GM23338 (cell line): ENCODE measurements around the gene ATP8B4. TPM values are rescaled to one million over a fixed set of nuclear protein-coding genes. Genes with fewer than 3 reads are reported as not detected.

Experiments
- ATAC-seq: fragments of 200-7000 bp; cut with Tn5 transposase; 3 replicates; pipeline ENCODE4 v1.9.1; 2020
- DNase-seq: peaks from one replicate; pipeline ENCODE4 v3.0.0-alpha.2; 2015; ENCODE audit warnings: low spot score
- H2AFZ ChIP-seq: fragments of 200-600 bp; sonication (generic); 2 replicates; pipeline ENCODE4 v1.8.0; 2016; ENCODE audit warnings: antibody characterized with exemption, mild to moderate bottlenecking, moderate library complexity
- H3F3A ChIP-seq: fragments of 200-600 bp; sonication (generic); replicated peaks from 2 replicates; pipeline ENCODE4 v1.8.0; 2017; ENCODE audit warnings: antibody characterized with exemption, mixed run types, low read depth
- H3K27ac ChIP-seq: fragments of 200-600 bp; sonication (generic); 2 replicates; pipeline ENCODE4 v1.6.1; 2016; ENCODE audit warnings: low read depth
- H3K27me3 ChIP-seq: fragments of 200-600 bp; sonication (generic); 2 replicates; pipeline ENCODE4 v1.8.0; 2016; ENCODE audit warnings: mild to moderate bottlenecking, mixed run types, moderate library complexity; ENCODE audit not compliant: insufficient read depth
- H3K36me3 ChIP-seq: fragments of 200-600 bp; sonication (generic); 2 replicates; pipeline ENCODE4 v1.8.0; 2016; ENCODE audit warnings: mild to moderate bottlenecking; ENCODE audit not compliant: insufficient read depth
- H3K4me1 ChIP-seq: fragments of 200-600 bp; sonication (generic); 2 replicates; pipeline ENCODE4 v1.8.0; 2016; ENCODE audit warnings: mild to moderate bottlenecking, moderate library complexity; ENCODE audit not compliant: insufficient read depth
- H3K4me2 ChIP-seq: fragments of 200-600 bp; sonication (generic); 2 replicates; pipeline ENCODE4 v1.7.1; 2017; ENCODE audit warnings: mixed run types
- H3K4me3 ChIP-seq: fragments of 200-600 bp; sonication (generic); 2 replicates; pipeline ENCODE4 v1.6.1; 2016; ENCODE audit warnings: mixed run types
- H3K79me2 ChIP-seq: fragments of 200-600 bp; sonication (generic); replicated peaks from 2 replicates; pipeline ENCODE4 v1.8.0; 2017; ENCODE audit warnings: mild to moderate bottlenecking; ENCODE audit not compliant: insufficient read depth
- H3K9me2 ChIP-seq: fragments of 200-600 bp; sonication (generic); 2 replicates; pipeline ENCODE4 v1.8.0; 2017; ENCODE audit not compliant: insufficient read depth
- H4K20me1 ChIP-seq: fragments of 200-600 bp; sonication (generic); replicated peaks from 2 replicates; pipeline ENCODE4 v1.8.0; 2017; ENCODE audit warnings: mild to moderate bottlenecking; ENCODE audit not compliant: insufficient read depth
- H3K27ac Mint-ChIP-seq: 2 replicates; pipeline ENCODE4 v1.8.0; 2020; ENCODE audit warnings: inconsistent platforms, mild to moderate bottlenecking, moderate library complexity, mixed read lengths
- H3K27me3 Mint-ChIP-seq: 3 replicates; pipeline ENCODE4 v1.8.0; 2022; ENCODE audit warnings: low read depth, mild to moderate bottlenecking, moderate library complexity, mixed read lengths, inconsistent platforms; ENCODE audit not compliant: insufficient read depth, poor library complexity
- H3K36me3 Mint-ChIP-seq: 3 replicates; pipeline ENCODE4 v1.8.0; 2021; ENCODE audit warnings: low read depth, mild to moderate bottlenecking, inconsistent platforms, moderate library complexity, mixed read lengths
- H3K4me1 Mint-ChIP-seq: 3 replicates; pipeline ENCODE4 v1.8.0; 2020; ENCODE audit warnings: mild to moderate bottlenecking, inconsistent platforms, mixed read lengths
- H3K4me3 Mint-ChIP-seq: 3 replicates; pipeline ENCODE4 v1.8.0; 2021; ENCODE audit warnings: moderate library complexity, mild to moderate bottlenecking, inconsistent platforms, mixed read lengths
- H3K9me3 Mint-ChIP-seq: 3 replicates; pipeline ENCODE4 v1.8.0; 2020; ENCODE audit warnings: moderate library complexity, mild to moderate bottlenecking, inconsistent platforms, mixed read lengths
- CREB1 ChIP-seq: fragments of 250-450 bp; sonication (Bioruptor Pico); IDR thresholded peaks from 2 replicates; pipeline ENCODE4 v1.5.0; 2020; ENCODE audit warnings: low read depth, mild to moderate bottlenecking, moderate library complexity
- EZH2 ChIP-seq: fragments of 200-600 bp; sonication (generic); IDR thresholded peaks from one replicate; pipeline ENCODE4 v1.8.0; 2017; ENCODE audit warnings: antibody characterized with exemption, mild to moderate bottlenecking, low read depth; ENCODE audit not compliant: unreplicated experiment
- EZH2phosphoT487 ChIP-seq: fragments of 200-600 bp; sonication (generic); IDR thresholded peaks from one replicate; pipeline ENCODE4 v1.8.1; 2018; ENCODE audit warnings: antibody characterized with exemption; ENCODE audit not compliant: unreplicated experiment
- JUNB ChIP-seq: IDR thresholded peaks from one replicate; pipeline ENCODE4 v1.6.1; 2016; ENCODE audit warnings: antibody characterized with exemption; ENCODE audit not compliant: unreplicated experiment
- NANOG ChIP-seq: IDR thresholded peaks from 2 replicates; pipeline ENCODE4 v1.6.1; 2016; ENCODE audit warnings: antibody characterized with exemption, borderline replicate concordance
- REST ChIP-seq: IDR thresholded peaks from one replicate; pipeline ENCODE4 v1.6.1; 2018; ENCODE audit warnings: antibody characterized with exemption; ENCODE audit not compliant: unreplicated experiment
- STAT1 ChIP-seq: IDR thresholded peaks from one replicate; pipeline ENCODE4 v1.6.1; 2016; ENCODE audit warnings: antibody characterized with exemption; ENCODE audit not compliant: unreplicated experiment
- ZNF114 ChIP-seq: fragments of 250-450 bp; sonication (Bioruptor Pico); IDR thresholded peaks from 2 replicates; pipeline ENCODE4 v1.5.0; 2020; ENCODE audit warnings: mild to moderate bottlenecking, moderate library complexity
- ZNF331 ChIP-seq: fragments of 250-450 bp; sonication (Bioruptor Pico); IDR thresholded peaks from 2 replicates; pipeline ENCODE4 v1.5.0; 2020; ENCODE audit warnings: low read depth, mild to moderate bottlenecking, moderate library complexity
- polyA plus RNA-seq: library from polyadenylated mRNA; unstranded; fragments of >200 nt; fragmentation: Nextera tagmentation; extraction: Ambion mirVana; gene quantifications from 2 replicates; pipeline ENCODE4 v1.2.1, GENCODE V29; 2016
- total RNA-seq: library from RNA; depleted of rRNA; stranded (reverse); fragments of >200 nt; shearing (Covaris generic); gene quantifications from 2 replicates; pipeline ENCODE4 v1.2.3, GENCODE V29; 2014
- TF ChIP-seq, protein P1 (sequence below): fragments of 250-450 bp; sonication (Bioruptor Pico); IDR thresholded peaks from 2 replicates; pipeline ENCODE4 v1.5.0; 2020; ENCODE audit warnings: mild to moderate bottlenecking, moderate library complexity
- TF ChIP-seq, protein P2 (sequence below): IDR thresholded peaks from 2 replicates; pipeline ENCODE4 v1.6.1; 2016; ENCODE audit warnings: antibody characterized with exemption

Gene ATP8B4
- total and polyA plus RNA-seq, 2 experiments from 2014 or later = 0.24 TPM; not detected in 1

DNA sequence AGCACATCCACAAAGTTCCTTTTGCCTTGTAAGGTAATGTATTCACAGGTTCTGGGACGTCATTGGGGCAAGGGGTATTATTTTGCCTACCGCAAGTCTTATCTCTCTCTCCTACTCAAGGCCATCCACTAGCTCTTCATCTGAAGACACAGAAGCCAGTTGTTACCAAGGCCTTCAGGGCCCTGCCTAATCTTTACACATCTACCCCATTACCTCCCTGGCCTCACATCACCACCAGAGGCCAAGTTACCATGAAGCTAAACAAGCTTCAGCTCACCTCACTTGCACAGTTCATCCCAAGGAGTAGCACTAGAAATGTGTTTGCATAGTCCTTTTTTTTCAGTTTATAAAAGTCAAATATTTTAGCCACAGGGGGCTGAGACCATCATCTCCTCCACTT lies 34.1 kb downstream of the ATP8B4 start:
- no peak for TF ChIP-seq ZNF331 (CRISPR knock-in tag)
- no peak for TF ChIP-seq ZNF114 (CRISPR knock-in tag)
- TF ChIP-seq CREB1 (CRISPR knock-in tag) = no peak
- TF ChIP-seq EZH2 = no peak
- TF ChIP-seq REST = no peak
- no peak for TF ChIP-seq STAT1
- no peak for TF ChIP-seq EZH2phosphoT487
- TF ChIP-seq, protein P1, sequence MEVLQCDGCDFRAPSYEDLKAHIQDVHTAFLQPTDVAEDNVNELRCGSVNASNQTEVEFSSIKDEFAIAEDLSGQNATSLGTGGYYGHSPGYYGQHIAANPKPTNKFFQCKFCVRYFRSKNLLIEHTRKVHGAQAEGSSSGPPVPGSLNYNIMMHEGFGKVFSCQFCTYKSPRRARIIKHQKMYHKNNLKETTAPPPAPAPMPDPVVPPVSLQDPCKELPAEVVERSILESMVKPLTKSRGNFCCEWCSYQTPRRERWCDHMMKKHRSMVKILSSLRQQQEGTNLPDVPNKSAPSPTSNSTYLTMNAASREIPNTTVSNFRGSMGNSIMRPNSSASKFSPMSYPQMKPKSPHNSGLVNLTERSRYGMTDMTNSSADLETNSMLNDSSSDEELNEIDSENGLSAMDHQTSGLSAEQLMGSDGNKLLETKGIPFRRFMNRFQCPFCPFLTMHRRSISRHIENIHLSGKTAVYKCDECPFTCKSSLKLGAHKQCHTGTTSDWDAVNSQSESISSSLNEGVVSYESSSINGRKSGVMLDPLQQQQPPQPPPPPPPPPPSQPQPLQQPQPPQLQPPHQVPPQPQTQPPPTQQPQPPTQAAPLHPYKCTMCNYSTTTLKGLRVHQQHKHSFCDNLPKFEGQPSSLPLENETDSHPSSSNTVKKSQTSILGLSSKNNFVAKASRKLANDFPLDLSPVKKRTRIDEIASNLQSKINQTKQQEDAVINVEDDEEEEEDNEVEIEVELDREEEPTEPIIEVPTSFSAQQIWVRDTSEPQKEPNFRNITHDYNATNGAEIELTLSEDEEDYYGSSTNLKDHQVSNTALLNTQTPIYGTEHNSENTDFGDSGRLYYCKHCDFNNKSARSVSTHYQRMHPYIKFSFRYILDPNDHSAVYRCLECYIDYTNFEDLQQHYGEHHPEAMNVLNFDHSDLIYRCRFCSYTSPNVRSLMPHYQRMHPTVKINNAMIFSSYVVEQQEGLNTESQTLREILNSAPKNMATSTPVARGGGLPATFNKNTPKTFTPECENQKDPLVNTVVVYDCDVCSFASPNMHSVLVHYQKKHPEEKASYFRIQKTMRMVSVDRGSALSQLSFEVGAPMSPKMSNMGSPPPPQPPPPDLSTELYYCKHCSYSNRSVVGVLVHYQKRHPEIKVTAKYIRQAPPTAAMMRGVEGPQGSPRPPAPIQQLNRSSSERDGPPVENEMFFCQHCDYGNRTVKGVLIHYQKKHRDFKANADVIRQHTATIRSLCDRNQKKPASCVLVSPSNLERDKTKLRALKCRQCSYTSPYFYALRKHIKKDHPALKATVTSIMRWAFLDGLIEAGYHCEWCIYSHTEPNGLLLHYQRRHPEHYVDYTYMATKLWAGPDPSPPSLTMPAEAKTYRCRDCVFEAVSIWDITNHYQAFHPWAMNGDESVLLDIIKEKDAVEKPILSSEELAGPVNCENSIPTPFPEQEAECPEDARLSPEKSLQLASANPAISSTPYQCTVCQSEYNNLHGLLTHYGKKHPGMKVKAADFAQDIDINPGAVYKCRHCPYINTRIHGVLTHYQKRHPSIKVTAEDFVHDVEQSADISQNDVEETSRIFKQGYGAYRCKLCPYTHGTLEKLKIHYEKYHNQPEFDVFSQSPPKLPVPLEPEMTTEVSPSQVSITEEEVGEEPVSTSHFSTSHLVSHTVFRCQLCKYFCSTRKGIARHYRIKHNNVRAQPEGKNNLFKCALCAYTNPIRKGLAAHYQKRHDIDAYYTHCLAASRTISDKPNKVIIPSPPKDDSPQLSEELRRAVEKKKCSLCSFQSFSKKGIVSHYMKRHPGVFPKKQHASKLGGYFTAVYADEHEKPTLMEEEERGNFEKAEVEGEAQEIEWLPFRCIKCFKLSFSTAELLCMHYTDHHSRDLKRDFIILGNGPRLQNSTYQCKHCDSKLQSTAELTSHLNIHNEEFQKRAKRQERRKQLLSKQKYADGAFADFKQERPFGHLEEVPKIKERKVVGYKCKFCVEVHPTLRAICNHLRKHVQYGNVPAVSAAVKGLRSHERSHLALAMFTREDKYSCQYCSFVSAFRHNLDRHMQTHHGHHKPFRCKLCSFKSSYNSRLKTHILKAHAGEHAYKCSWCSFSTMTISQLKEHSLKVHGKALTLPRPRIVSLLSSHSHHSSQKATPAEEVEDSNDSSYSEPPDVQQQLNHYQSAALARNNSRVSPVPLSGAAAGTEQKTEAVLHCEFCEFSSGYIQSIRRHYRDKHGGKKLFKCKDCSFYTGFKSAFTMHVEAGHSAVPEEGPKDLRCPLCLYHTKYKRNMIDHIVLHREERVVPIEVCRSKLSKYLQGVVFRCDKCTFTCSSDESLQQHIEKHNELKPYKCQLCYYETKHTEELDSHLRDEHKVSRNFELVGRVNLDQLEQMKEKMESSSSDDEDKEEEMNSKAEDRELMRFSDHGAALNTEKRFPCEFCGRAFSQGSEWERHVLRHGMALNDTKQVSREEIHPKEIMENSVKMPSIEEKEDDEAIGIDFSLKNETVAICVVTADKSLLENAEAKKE (CRISPR knock-in tag) = no peak
- TF ChIP-seq JUNB = no peak
- no peak for TF ChIP-seq NANOG
- TF ChIP-seq, protein P2, sequence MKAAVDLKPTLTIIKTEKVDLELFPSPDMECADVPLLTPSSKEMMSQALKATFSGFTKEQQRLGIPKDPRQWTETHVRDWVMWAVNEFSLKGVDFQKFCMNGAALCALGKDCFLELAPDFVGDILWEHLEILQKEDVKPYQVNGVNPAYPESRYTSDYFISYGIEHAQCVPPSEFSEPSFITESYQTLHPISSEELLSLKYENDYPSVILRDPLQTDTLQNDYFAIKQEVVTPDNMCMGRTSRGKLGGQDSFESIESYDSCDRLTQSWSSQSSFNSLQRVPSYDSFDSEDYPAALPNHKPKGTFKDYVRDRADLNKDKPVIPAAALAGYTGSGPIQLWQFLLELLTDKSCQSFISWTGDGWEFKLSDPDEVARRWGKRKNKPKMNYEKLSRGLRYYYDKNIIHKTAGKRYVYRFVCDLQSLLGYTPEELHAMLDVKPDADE = no peak
- Mint-ChIP-seq H3K27me3 (no peaks in the 10 kb centered on the region), H3K36me3 (no peaks in the 10 kb centered on the region), H3K9me3 (no peaks in the 10 kb centered on the region; the same call in 2 of the 3 replicates), H3K4me1 (no peaks in the 10 kb centered on the region), H3K27ac (no peak overlapping the region), H3K4me3 (no peak overlapping the region)
- Histone ChIP-seq H3K27ac (no peak overlapping the region), H2AFZ (no peak overlapping the region), H3F3A (no peaks in the 10 kb centered on the region), H3K4me1 (no peaks in the 10 kb centered on the region), H3K4me3 (no peak overlapping the region), H3K79me2 (no peaks in the 10 kb centered on the region), H4K20me1 (no peaks in the 10 kb centered on the region), H3K27me3 (no peaks in the 10 kb centered on the region), H3K9me2 (peaks cover 5% of the 10 kb centered on the region; the same call in 1 of the 2 replicates), H3K4me2 (no peak overlapping the region), H3K36me3 (no peaks in the 10 kb centered on the region)
- ATAC-seq = no peak
- no peak for DNase-seq
